Measurements from ENCODE around the gene THAP4. TPM values are rescaled to one million over a fixed set of nuclear protein-coding genes. Genes with fewer than 3 reads are reported as not detected.
"Not testable (repeated sequence)": the region's sequence is repeated elsewhere in the genome, so short reads cannot be mapped to it uniquely, and the experiment has no call there.

THAP4 gene
- total RNA-seq, 2 experiments from 2014 or later = 27.5 to 31.4 TPM

DNA sequence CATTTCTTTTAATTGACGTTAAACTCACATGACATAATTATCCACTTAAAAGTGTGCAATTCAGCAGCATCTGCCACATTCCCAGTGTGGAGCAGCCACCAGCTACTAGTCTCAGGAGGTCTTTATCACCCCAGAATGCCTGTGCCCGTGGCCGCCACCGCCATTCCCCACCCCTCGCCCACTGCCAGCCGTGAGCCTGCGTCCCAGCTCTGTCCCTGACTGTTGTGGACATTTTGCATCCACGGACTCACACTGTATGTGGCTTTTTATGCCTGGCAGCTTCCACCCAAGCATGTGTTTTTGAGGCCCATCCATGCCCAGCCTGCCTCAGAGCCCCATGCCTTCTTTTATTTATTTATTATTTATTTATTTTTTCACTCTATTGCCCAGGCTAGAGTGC is 69.2 kb downstream of the THAP4 start:
- Histone ChIP-seq H3K4me3 (ENCODE audit: low read length) (no peak overlapping the region), H3K27ac (ENCODE audit: low read depth in 1 of 2, low read length in 2 of 2) (no peak overlapping the region), H3K36me3 (ENCODE audit: insufficient read depth, low read length) (no peaks in the 10 kb centered on the region), H3K27me3 (ENCODE audit: control insufficient read depth in 1 of 2, insufficient read depth in 2 of 2, low read length in 2 of 2) (no peaks in the 10 kb centered on the region), H3K9me3 (ENCODE audit: control insufficient read depth in 1 of 2, insufficient read depth in 1 of 2, low read length in 2 of 2) (no peaks in the 10 kb centered on the region), H3K4me1 (ENCODE audit: insufficient read depth, low read length) (no peaks in the 10 kb centered on the region)
- no peaks in the 10 kb centered on the region for H3K27me3 Mint-ChIP-seq
- TF ChIP-seq, protein P1, sequence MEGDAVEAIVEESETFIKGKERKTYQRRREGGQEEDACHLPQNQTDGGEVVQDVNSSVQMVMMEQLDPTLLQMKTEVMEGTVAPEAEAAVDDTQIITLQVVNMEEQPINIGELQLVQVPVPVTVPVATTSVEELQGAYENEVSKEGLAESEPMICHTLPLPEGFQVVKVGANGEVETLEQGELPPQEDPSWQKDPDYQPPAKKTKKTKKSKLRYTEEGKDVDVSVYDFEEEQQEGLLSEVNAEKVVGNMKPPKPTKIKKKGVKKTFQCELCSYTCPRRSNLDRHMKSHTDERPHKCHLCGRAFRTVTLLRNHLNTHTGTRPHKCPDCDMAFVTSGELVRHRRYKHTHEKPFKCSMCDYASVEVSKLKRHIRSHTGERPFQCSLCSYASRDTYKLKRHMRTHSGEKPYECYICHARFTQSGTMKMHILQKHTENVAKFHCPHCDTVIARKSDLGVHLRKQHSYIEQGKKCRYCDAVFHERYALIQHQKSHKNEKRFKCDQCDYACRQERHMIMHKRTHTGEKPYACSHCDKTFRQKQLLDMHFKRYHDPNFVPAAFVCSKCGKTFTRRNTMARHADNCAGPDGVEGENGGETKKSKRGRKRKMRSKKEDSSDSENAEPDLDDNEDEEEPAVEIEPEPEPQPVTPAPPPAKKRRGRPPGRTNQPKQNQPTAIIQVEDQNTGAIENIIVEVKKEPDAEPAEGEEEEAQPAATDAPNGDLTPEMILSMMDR (IDR thresholded peaks at IDR 0.05) = no peak
- CTCF ChIA-PET = no interaction called here
- no peaks in the 10 kb centered on the region for H3K36me3 Mint-ChIP-seq (ENCODE audit: low read depth)
- POLR2A ChIA-PET = no interaction called here
- H3K4me1 Mint-ChIP-seq (ENCODE audit: low read depth) = no peaks in the 10 kb centered on the region
- no peak overlapping the region for H3K4me3 Mint-ChIP-seq
- no peak overlapping the region for H3K27ac Mint-ChIP-seq
- H3K9me3 Mint-ChIP-seq = no peaks in the 10 kb centered on the region
- no peak for ATAC-seq (ENCODE audit: poor library complexity)
- intact Hi-C loops (cut with DNase I, micrococcal nuclease) = no loop called here
- DNase-seq = no peak

DNA sequence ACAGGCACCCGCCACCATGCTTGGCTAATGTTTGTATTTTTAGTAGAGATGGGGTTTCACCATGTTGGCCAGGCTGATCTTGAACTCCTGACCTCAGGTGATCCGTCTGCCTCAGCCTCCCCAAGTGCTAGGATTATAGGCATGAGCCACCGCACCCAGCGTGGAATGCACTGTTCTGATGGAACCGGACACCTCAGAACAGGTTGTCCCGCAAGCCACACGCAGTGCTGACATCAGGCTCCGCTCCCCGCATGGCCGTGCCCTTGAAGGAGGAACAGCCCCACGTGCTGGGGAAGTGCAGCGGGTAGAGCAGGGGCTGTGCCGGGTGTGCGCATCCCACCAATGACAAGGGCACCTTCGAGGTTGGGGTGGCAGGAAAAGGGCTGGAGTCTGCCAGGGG is 69.7 kb downstream of the THAP4 start:
- H3K36me3 Mint-ChIP-seq (ENCODE audit: low read depth); intact Hi-C loops (cut with DNase I, micrococcal nuclease); H3K27me3 Mint-ChIP-seq; H3K36me3 ChIP-seq (ENCODE audit: insufficient read depth, low read length); POLR2A ChIA-PET; H3K27ac Mint-ChIP-seq; H3K4me3 Mint-ChIP-seq; H3K27ac ChIP-seq (ENCODE audit: low read depth in 1 of 2, low read length in 2 of 2); H3K4me1 ChIP-seq (ENCODE audit: insufficient read depth, low read length); H3K9me3 ChIP-seq (ENCODE audit: control insufficient read depth in 1 of 2, insufficient read depth in 1 of 2, low read length in 2 of 2); CTCF ChIA-PET; H3K27me3 ChIP-seq (ENCODE audit: control insufficient read depth in 1 of 2, insufficient read depth in 2 of 2, low read length in 2 of 2); H3K9me3 Mint-ChIP-seq; ATAC-seq (ENCODE audit: poor library complexity); H3K4me3 ChIP-seq (ENCODE audit: low read length); DNase-seq; H3K4me1 Mint-ChIP-seq (ENCODE audit: low read depth): not testable (repeated sequence)

DNA sequence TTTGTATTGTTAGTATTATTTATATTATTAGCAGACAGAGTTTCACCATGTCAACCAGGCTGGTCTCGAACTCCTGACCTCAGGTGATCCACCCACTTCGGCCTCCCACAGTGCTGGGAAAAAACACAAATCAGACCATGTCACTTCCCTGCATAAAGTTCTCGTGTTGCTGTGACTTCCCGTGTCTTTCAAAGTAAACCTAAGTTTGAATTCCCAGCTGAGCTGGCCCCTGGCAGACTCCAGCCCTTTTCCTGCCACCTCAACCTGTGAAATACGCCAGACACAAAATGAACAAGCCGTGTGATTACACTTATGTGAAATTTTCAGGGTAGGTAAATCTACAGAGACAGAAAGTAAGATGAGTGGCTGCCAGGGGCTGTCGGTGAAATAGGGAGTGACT is 70.5 kb downstream of the THAP4 start:
- H3K4me1 Mint-ChIP-seq (ENCODE audit: low read depth) = no peaks in the 10 kb centered on the region
- no peak overlapping the region for H3K27ac ChIP-seq (ENCODE audit: low read depth in 1 of 2, low read length in 2 of 2)
- H3K36me3 ChIP-seq (ENCODE audit: insufficient read depth, low read length) = no peaks in the 10 kb centered on the region
- H3K27me3 Mint-ChIP-seq = no peaks in the 10 kb centered on the region
- ChIA-PET CTCF (no interaction called here), POLR2A (no interaction called here)
- no peaks in the 10 kb centered on the region for H3K9me3 Mint-ChIP-seq
- no peak overlapping the region for H3K4me3 ChIP-seq (ENCODE audit: low read length)
- no peaks in the 10 kb centered on the region for H3K9me3 ChIP-seq (ENCODE audit: control insufficient read depth in 1 of 2, insufficient read depth in 1 of 2, low read length in 2 of 2)
- H3K4me3 Mint-ChIP-seq = no peak overlapping the region
- H3K4me1 ChIP-seq (ENCODE audit: insufficient read depth, low read length) = no peaks in the 10 kb centered on the region
- H3K27me3 ChIP-seq (ENCODE audit: control insufficient read depth in 1 of 2, insufficient read depth in 2 of 2, low read length in 2 of 2) = no peaks in the 10 kb centered on the region
- no peaks in the 10 kb centered on the region for H3K36me3 Mint-ChIP-seq (ENCODE audit: low read depth)
- no peak for ATAC-seq (ENCODE audit: poor library complexity)
- TF ChIP-seq, protein P1 (IDR thresholded peaks at IDR 0.05) = no peak
- no peak overlapping the region for H3K27ac Mint-ChIP-seq
- intact Hi-C loops (cut with DNase I, micrococcal nuclease) = no loop called here
- DNase-seq = no peak

DNA sequence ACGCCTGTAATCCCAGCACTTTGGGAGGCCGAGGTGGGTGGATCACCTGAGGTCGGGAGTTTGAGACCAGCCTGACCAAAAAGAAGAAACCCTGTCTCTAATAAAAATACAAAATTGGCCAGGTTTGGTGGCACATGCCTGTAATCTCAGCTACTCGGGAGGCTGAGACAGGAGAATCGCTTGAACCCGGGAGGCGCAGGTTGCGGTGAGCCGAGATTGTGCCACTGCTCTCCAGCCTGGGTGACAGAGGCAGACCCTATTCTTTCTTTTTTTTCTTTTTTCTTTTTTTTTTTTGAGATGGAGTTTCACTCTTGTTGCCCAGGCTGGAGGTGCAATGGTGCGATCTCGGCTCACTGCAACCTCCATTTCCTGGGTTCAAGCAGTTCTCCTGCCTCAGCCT is 70.9 kb downstream of the THAP4 start:
- ATAC-seq (ENCODE audit: poor library complexity); H3K9me3 ChIP-seq (ENCODE audit: control insufficient read depth in 1 of 2, insufficient read depth in 1 of 2, low read length in 2 of 2); H3K9me3 Mint-ChIP-seq; H3K27me3 Mint-ChIP-seq; H3K27me3 ChIP-seq (ENCODE audit: control insufficient read depth in 1 of 2, insufficient read depth in 2 of 2, low read length in 2 of 2); H3K4me3 ChIP-seq (ENCODE audit: low read length); H3K4me3 Mint-ChIP-seq; intact Hi-C loops (cut with DNase I, micrococcal nuclease); DNase-seq; POLR2A ChIA-PET; CTCF ChIA-PET; H3K36me3 ChIP-seq (ENCODE audit: insufficient read depth, low read length); H3K4me1 ChIP-seq (ENCODE audit: insufficient read depth, low read length); H3K36me3 Mint-ChIP-seq (ENCODE audit: low read depth); H3K27ac Mint-ChIP-seq; H3K27ac ChIP-seq (ENCODE audit: low read depth in 1 of 2, low read length in 2 of 2); H3K4me1 Mint-ChIP-seq (ENCODE audit: low read depth): not testable (repeated sequence)

Measured in CD4-positive, alpha-beta T cell (primary cell).